ENCODE results near the gene RFX8.

- TF ChIP-seq CTCF (IDR thresholded peaks at IDR 0.05; ENCODE audit: control extremely low read depth in 1 of 3, insufficient read depth in 1 of 3, low read depth in 1 of 3, low read length in 3 of 3) (no peak), POLR2AphosphoS5 (IDR thresholded peaks at IDR 0.05; ENCODE audit: low read depth, low read length) (no peak), RBBP5 (IDR thresholded peaks at IDR 0.05; ENCODE audit: borderline replicate concordance, low read depth, low read length) (no peak), SP4 (IDR thresholded peaks at IDR 0.05; ENCODE audit: low read length) (no peak), JUND (IDR thresholded peaks at IDR 0.05; ENCODE audit: low read length) (no peak), USF2 (IDR thresholded peaks at IDR 0.05; ENCODE audit: low read length) (no peak), TAF1 (IDR thresholded peaks at IDR 0.05; ENCODE audit: low read depth, low read length) (no peak)
Measured at GRCh38 chr2:101369100-101369499, 105.8 kb downstream of the RFX8 start.

Measured in H1 (cell line).